GM12874 (cell line): Measurements from ENCODE around the gene SPINK6.

Experiments
- CTCF ChIP-seq: IDR thresholded peaks from 2 replicates; pipeline ENCODE4 v1.5.1; 2011; ENCODE audit warnings: low read depth, mild to moderate bottlenecking, control low read depth, low read length, moderate library complexity; ENCODE audit not compliant: insufficient read depth

SPINK6 gene

GRCh38 chr5:148224117-148224742 is 21.4 kb downstream of the SPINK6 start:
- TF ChIP-seq CTCF: no peak

GRCh38 chr5:148228392-148228984 is 25.6 kb downstream of the SPINK6 start:
- no peak for TF ChIP-seq CTCF

- no peak for TF ChIP-seq CTCF
Observed at GRCh38 chr5:148229840-148230239, 27.0 kb downstream of the SPINK6 start.

- no peak for TF ChIP-seq CTCF
Observed at GRCh38 chr5:148230240-148230639, 27.4 kb downstream of the SPINK6 start.

GRCh38 chr5:148237785-148238417 is 35.1 kb downstream of the SPINK6 start:
- no peak for TF ChIP-seq CTCF

GRCh38 chr5:148238418-148238794 is 35.6 kb downstream of the SPINK6 start, which contains the start of gene MARCOL:
TSS of gene MARCOL (plus strand) at chr5:148238525. CDS start at chr5:148238598, 73 bp downstream.
- no peak for TF ChIP-seq CTCF

- TF ChIP-seq CTCF: no peak
Observed at GRCh38 chr5:148248894-148249293, 46.1 kb downstream of the SPINK6 start.
